Pancreas (tissue), 10 donors: Measurements from ENCODE around the gene GRM7. TPM values are rescaled to one million over a fixed set of nuclear protein-coding genes. Genes with fewer than 3 reads are reported as not detected.

Experiments used
- ATAC-seq, 4 donors: fragments of 200-7000 bp; cut with Tn5 transposase; one replicate each; pipeline versions ENCODE4 v1.8.0 to v1.9.1; 2020; ENCODE audit warnings: mild to moderate bottlenecking in 4 of 4, moderate library complexity in 4 of 4
- DNase-seq, 6 donors: peaks; one replicate each; pipeline ENCODE4 v3.0.0-alpha.2; 2020
- FAIRE-seq: peaks from 2 replicates; lab custom pipeline; 2012; peaks lifted over from hg19 to GRCh38; lab: Jason Lieb, UNC
- H3K27ac ChIP-seq, 4 donors: fragments of 200-600 bp; sonication (generic); 1 replicate in 3 of 4; 2 replicates in 1 of 4; pipeline versions ENCODE4 v1.5.0 to v1.8.0; 2020
- H3K27me3 ChIP-seq, 4 donors: fragments of 200-600 bp; one replicate each; pipeline ENCODE4 v1.8.0; 2021
- H3K36me3 ChIP-seq, 3 donors: fragments of 200-600 bp; sonication (generic) in 1 of 3; one replicate each; pipeline versions ENCODE4 v1.5.0 to v1.8.0; 2020 to 2021
- H3K4me1 ChIP-seq, 3 donors: fragments of 200-600 bp; one replicate each; pipeline ENCODE4 v1.8.0; 2021
- H3K4me3 ChIP-seq, 4 donors: fragments of 200-600 bp; sonication (generic) in 2 of 4; one replicate each; pipeline versions ENCODE4 v1.5.0 to v1.8.0; 2020 to 2021
- H3K9me3 ChIP-seq, 4 donors: fragments of 200-600 bp; one replicate each; pipeline ENCODE4 v1.8.0; 2021
- WGBS, 2 donors: extraction: QIAGEN DNeasy Blood & Tissue Kit; methylation state at CpG; one replicate each; pipeline ENCODE4 v1.1.7; 2013; 5-methylcytosine and 5-hydroxymethylcytosine counted together
- intact Hi-C, 3 donors: fragments of 100-400 bp; cut with DNase I; formaldehyde crosslinking; loops; one replicate each; pipeline versions ENCODE4 v1.11.1 to v1.14.2; 2022
- polyA plus RNA-seq, 2 donors: library from polyadenylated mRNA; stranded (reverse); fragments of 200-250 nt; gene quantifications; one replicate each; pipeline ENCODE4 v1.2.3, GENCODE V29; 2013
- total RNA-seq, 6 donors: library from RNA; stranded (reverse); fragmentation: NEBNext Ultra II Directional in 4 of 6; extraction: Animal tissue kit (Norgen Biotek cat#: 25700) in 4 of 6; gene quantifications; one replicate each; pipeline versions ENCODE4 v1.2.1 to v1.2.4, GENCODE V29; 2021 to 2023
- TF ChIP-seq, protein P1 (sequence below), 4 donors: fragments of 200-600 bp; sonication (generic) in 3 of 4; IDR thresholded peaks; one replicate each; pipeline versions ENCODE4 v1.5.0 to v1.8.0; 2021; ENCODE audit warnings: antibody characterized with exemption in 4 of 4
- donor health status: healthy with polysubstance abuse.
- donor health status: DM: no; HTN: no; CAD: no; lungs with moderate emphysema.
- donor health status: DM: no; HTN: no; CAD: no.
- donor health status: control.
- donor health status: control.
- donor health status: Bipolar disorder and iron deficiency.
- donor health status: DM: yes; HTN: yes; CAD: no.
- donor health status: DM: no; HTN: no; CAD: no.
- donor health status: DM: no; HTN: no; CAD: no.
- donor health status: DM: yes; HTN: yes; CAD: no.

GRM7 gene
- total RNA-seq (under 1 TPM in 3 of 6 donors, not detected in 3; 0.03 to 0.28 (median 0.12) TPM), polyA plus RNA-seq (under 1 TPM in 1 of 2 donors, not detected in 1; 0.23 TPM)

DNA sequence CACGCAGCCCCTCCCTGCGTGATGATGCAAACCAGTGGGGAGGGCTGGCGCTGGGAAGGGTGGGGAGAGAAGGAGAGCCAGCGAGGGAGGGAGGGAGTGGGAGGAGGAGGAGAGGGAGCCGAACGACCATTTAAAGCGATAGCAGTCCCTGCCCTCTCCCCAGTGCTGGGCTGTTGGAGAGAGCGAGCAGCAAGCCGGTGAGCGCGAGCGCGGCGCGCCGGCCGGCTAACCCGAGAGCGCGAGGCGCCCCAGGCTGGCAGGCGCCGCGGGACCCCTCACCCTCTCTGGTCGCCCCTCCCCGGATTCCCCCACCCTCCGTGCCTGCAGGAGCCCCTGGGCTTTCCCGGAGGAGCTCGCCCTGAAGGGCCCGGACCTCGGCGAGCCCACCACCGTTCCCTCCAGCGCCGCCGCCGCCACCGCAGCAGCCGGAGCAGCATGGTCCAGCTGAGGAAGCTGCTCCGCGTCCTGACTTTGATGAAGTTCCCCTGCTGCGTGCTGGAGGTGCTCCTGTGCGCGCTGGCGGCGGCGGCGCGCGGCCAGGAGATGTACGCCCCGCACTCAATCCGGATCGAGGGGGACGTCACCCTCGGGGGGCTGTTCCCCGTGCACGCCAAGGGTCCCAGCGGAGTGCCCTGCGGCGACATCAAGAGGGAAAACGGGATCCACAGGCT lies at the start of gene GRM7:
Gene GRM7 (plus strand): TSS at position 162 of the 671 bp plus-strand sequence.
- TF ChIP-seq, protein P1, sequence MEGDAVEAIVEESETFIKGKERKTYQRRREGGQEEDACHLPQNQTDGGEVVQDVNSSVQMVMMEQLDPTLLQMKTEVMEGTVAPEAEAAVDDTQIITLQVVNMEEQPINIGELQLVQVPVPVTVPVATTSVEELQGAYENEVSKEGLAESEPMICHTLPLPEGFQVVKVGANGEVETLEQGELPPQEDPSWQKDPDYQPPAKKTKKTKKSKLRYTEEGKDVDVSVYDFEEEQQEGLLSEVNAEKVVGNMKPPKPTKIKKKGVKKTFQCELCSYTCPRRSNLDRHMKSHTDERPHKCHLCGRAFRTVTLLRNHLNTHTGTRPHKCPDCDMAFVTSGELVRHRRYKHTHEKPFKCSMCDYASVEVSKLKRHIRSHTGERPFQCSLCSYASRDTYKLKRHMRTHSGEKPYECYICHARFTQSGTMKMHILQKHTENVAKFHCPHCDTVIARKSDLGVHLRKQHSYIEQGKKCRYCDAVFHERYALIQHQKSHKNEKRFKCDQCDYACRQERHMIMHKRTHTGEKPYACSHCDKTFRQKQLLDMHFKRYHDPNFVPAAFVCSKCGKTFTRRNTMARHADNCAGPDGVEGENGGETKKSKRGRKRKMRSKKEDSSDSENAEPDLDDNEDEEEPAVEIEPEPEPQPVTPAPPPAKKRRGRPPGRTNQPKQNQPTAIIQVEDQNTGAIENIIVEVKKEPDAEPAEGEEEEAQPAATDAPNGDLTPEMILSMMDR (IDR thresholded peaks at IDR 0.05) = no peak
- DNase-seq (peak in 3 of 6 donors; percentile 19 to 54 (median 53)), ATAC-seq (peak in 3 of 4 donors; percentile 75 to 84 (median 82)), FAIRE-seq (no peak)
- Histone ChIP-seq H3K4me1 (no peaks in the 10 kb centered on the region), H3K4me3 (peak within 1 kb of the TSS in 2 of 4 donors; percentile 14 to 35), H3K9me3 (no peaks in the 10 kb centered on the region), H3K27ac (no peak within 1 kb of the TSS), H3K36me3 (no peaks in the 10 kb centered on the region), H3K27me3 (no peaks in the 10 kb centered on the region)
- WGBS, 2 donors = 2% methylated on average over 37 to 62 of the region's 62 CpGs
- intact Hi-C loops = no loop called here

DNA sequence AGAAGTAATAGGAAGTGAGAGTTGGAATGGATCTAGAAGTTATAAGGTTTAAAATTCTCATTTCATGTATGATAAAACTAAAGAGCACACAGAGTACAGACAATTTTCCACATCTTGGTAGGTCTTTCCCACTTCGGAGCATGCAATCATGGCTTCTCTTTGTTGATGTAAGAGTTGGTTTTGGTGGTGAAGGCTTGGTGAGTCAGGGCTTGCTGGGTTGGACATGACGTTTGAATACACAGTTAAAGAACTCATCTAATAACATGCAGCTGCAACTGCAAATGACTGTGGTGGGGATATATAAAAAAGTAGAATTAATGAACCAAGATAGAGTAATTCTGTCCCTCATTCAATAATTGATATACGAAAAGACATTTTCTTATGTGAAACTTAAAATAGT lies 39.5 kb upstream of the GRM7 start:
- Histone ChIP-seq H3K27ac (no peak overlapping the region), H3K4me3 (no peak overlapping the region), H3K36me3 (no peaks in the 10 kb centered on the region), H3K27me3 (no peaks in the 10 kb centered on the region), H3K4me1 (no peaks in the 10 kb centered on the region), H3K9me3 (no peaks in the 10 kb centered on the region)
- intact Hi-C loops = no loop called here
- DNase-seq (no peak), FAIRE-seq (no peak), ATAC-seq (no peak)
- 81% methylated on average over 3 of the region's 3 CpGs for whole genome bisulfite sequencing, 2 donors
- TF ChIP-seq, protein P1 (IDR thresholded peaks at IDR 0.05) = no peak

DNA sequence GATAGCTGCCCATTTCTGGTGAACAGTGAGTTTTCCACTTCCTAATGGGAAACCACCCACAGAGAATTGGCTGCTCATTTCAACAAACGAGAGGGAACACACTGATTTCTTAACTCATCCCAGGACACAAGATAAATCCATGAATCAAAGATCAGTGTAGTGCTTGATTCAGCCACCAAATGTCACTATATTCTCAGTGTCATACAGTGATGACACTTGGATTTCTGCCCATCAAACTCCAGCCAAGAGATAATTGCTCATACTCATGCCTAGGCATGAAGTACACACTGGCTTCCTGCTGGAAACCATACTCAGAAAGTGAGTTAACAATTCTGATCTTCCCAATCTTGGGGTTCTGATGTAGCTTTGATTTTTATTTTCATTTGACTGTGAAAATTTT lies 35.4 kb upstream of the GRM7 start:
- intact Hi-C loops = no loop called here
- Histone ChIP-seq H3K4me3 (no peak overlapping the region), H3K4me1 (no peaks in the 10 kb centered on the region), H3K27ac (no peak overlapping the region), H3K27me3 (no peaks in the 10 kb centered on the region), H3K9me3 (no peaks in the 10 kb centered on the region), H3K36me3 (no peaks in the 10 kb centered on the region)
- DNase-seq = no peak
- TF ChIP-seq, protein P1 (IDR thresholded peaks at IDR 0.05) = no peak
- 68 to 69% methylated on average over 1 of the region's 1 CpG for WGBS, 2 donors
- no peak for ATAC-seq
- FAIRE-seq = no peak

- no peak overlapping the region for H3K4me3 ChIP-seq
These were observed 33.5 kb upstream of the GRM7 start for GRCh38 chr3:6827453-6827852.

More at GRCh38 chr3:6827453-6827852, 33.5 kb upstream of the GRM7 start:
- ATAC-seq = no peak
- Histone ChIP-seq H3K27me3 (no peaks in the 10 kb centered on the region), H3K27ac (no peak overlapping the region), H3K4me1 (no peaks in the 10 kb centered on the region), H3K36me3 (no peaks in the 10 kb centered on the region), H3K9me3 (no peaks in the 10 kb centered on the region)
- FAIRE-seq = no peak
- intact Hi-C loops = no loop called here
- no peak for DNase-seq
- WGBS, 2 donors = 29 to 40% methylated on average over 6 of the region's 6 CpGs
- TF ChIP-seq, protein P1 (IDR thresholded peaks at IDR 0.05) = no peak
